Aorta (tissue), 5 donors: ENCODE results near the gene TOMM7. TPM values are rescaled to one million over a fixed set of nuclear protein-coding genes. Genes with fewer than 3 reads are reported as not detected.
A peak's percentile ranks its signal among the peaks of the same experiment; 100 is the strongest.

Experiments used
- ATAC-seq: fragments of 200-7000 bp; cut with Tn5 transposase; one replicate; pipeline ENCODE4 v1.9.1; 2022; ENCODE audit warnings: moderate library complexity; ENCODE audit not compliant: low FRiP score
- DNase-seq, 2 donors: peaks; one replicate each; pipeline ENCODE4 v3.0.0-alpha.2; 2020
- H3K27ac ChIP-seq, 2 donors: one replicate each; pipeline ENCODE4 v1.5.1; 2013; ENCODE audit warnings: low read length in 2 of 2, mild to moderate bottlenecking in 2 of 2, moderate library complexity in 2 of 2, control low read depth in 1 of 2, inconsistent platforms in 1 of 2, low read depth in 1 of 2
- H3K27me3 ChIP-seq, 2 donors: one replicate each; pipeline ENCODE4 v1.6.1; 2013; ENCODE audit warnings: control low read depth in 1 of 2, low read length in 1 of 2, mild to moderate bottlenecking in 1 of 2, moderate library complexity in 1 of 2; ENCODE audit not compliant: insufficient read depth in 2 of 2, control insufficient read depth in 1 of 2
- H3K36me3 ChIP-seq, 2 donors: one replicate each; pipeline ENCODE4 v1.6.1; 2013; ENCODE audit warnings: control low read depth in 1 of 2, low read length in 1 of 2, mild to moderate bottlenecking in 1 of 2; ENCODE audit not compliant: insufficient read depth in 2 of 2, control insufficient read depth in 1 of 2
- H3K4me1 ChIP-seq, 2 donors: one replicate each; pipeline ENCODE4 v1.6.1; 2013; ENCODE audit warnings: low read length in 2 of 2, control low read depth in 1 of 2, mild to moderate bottlenecking in 1 of 2, moderate library complexity in 1 of 2; ENCODE audit not compliant: insufficient read depth in 2 of 2, control insufficient read depth in 1 of 2
- H3K4me3 ChIP-seq, 2 donors: one replicate each; pipeline ENCODE4 v1.5.1; 2013; ENCODE audit warnings: low read length in 2 of 2, control low read depth in 1 of 2, mild to moderate bottlenecking in 1 of 2
- H3K9me3 ChIP-seq: one replicate; pipeline ENCODE4 v1.6.1; 2013; ENCODE audit warnings: mild to moderate bottlenecking, low read length; ENCODE audit not compliant: control insufficient read depth
- WGBS, 2 donors: extraction: QIAGEN DNeasy Blood & Tissue Kit; methylation state at CpG; one replicate each; pipeline ENCODE4 v1.1.7; 2013; 5-methylcytosine and 5-hydroxymethylcytosine counted together
- intact Hi-C, 2 donors: fragments of 100-400 bp; cut with DNase I; formaldehyde crosslinking; loops; one replicate each; pipeline versions ENCODE4 v1.14.2 to v1.15.0; 2022
- polyA plus RNA-seq, 2 donors: library from polyadenylated mRNA; stranded (reverse); fragments of 200-250 nt; gene quantifications; one replicate each; pipeline ENCODE4 v1.2.3, GENCODE V29; 2013
- total RNA-seq, 2 donors: library from RNA; stranded (reverse); fragmentation: NEBNext Ultra II Directional; extraction: Animal tissue kit (Norgen Biotek cat#: 25700); gene quantifications; one replicate each; pipeline ENCODE4 v1.2.1, GENCODE V29; 2021
- donor health status: healthy with polysubstance abuse.
- donor health status: Bipolar disorder and iron deficiency.
- donor health status: DM: no; HTN: no; CAD: no.
- donor health status: DM: no; HTN: no; CAD: no.
- donor health status: DM: yes; HTN: yes; CAD: no.

TOMM7 gene
- total and polyA plus RNA-seq, 4 donors = 250 to 1,149 (median 450) TPM

GRCh38 chr7:22821702-22822485, 755 bp downstream of the TOMM7 start:
- Histone ChIP-seq H3K4me3 (peak overlapping the region; percentile 85 to 94), H3K36me3 (peaks cover 0 to under 1% of the 10 kb centered on the region in 2 donors), H3K27ac (peak overlapping the region in 1 of 2 donors; percentile 26), H3K27me3 (no peaks in the 10 kb centered on the region), H3K9me3 (no peaks in the 10 kb centered on the region), H3K4me1 (peaks cover 0 to 1% of the 10 kb centered on the region in 2 donors)
- DNase-seq (peak in 1 of 2 donors; percentile 52), ATAC-seq (peak; percentile 64)
- WGBS, 2 donors = 7 to 10% methylated on average over 18 of the region's 18 CpGs
- intact Hi-C loops = loop anchor here (2.0 to 10.0 kb wide), 2 partner anchors 233 kb away; no protein-coding TSS in a partner anchor

GRCh38 chr7:22819476-22819875, 3.2 kb downstream of the TOMM7 start:
- DNase-seq = no peak
- H3K4me3 ChIP-seq = no peak overlapping the region
- intact Hi-C loops = no loop called here
- H3K27me3 ChIP-seq = no peaks in the 10 kb centered on the region
- peaks cover 3 to 6% of the 10 kb centered on the region in 2 donors for H3K36me3 ChIP-seq
- 98 to 99% methylated on average over 4 of the region's 4 CpGs for WGBS, 2 donors
- H3K9me3 ChIP-seq = no peaks in the 10 kb centered on the region
- no peak overlapping the region for H3K27ac ChIP-seq
- H3K4me1 ChIP-seq = peaks cover 0 to 1% of the 10 kb centered on the region in 2 donors
- ATAC-seq = no peak

GRCh38 chr7:22814261-22815208, 8.1 kb downstream of the TOMM7 start:
- H3K36me3 ChIP-seq = peaks cover 3 to 6% of the 10 kb centered on the region in 2 donors
- no peaks in the 10 kb centered on the region for H3K4me1 ChIP-seq
- H3K27me3 ChIP-seq = no peaks in the 10 kb centered on the region
- intact Hi-C loops = no loop called here
- no peak for ATAC-seq
- no peak for DNase-seq
- no peak overlapping the region for H3K4me3 ChIP-seq
- 91% methylated on average over 10 of the region's 10 CpGs for WGBS, 2 donors
- H3K27ac ChIP-seq = no peak overlapping the region
- H3K9me3 ChIP-seq = no peaks in the 10 kb centered on the region

GRCh38 chr7:22812353-22812752, 10.3 kb downstream of the TOMM7 start:
- H3K36me3 ChIP-seq = peaks cover 3 to 6% of the 10 kb centered on the region in 2 donors
- no peaks in the 10 kb centered on the region for H3K27me3 ChIP-seq
- no peak overlapping the region for H3K27ac ChIP-seq
- ATAC-seq = no peak
- no peaks in the 10 kb centered on the region for H3K9me3 ChIP-seq
- DNase-seq = no peak
- no peak overlapping the region for H3K4me3 ChIP-seq
- H3K4me1 ChIP-seq = no peaks in the 10 kb centered on the region
- WGBS, 2 donors = 46 to 62% methylated on average over 3 of the region's 3 CpGs
- intact Hi-C loops = no loop called here

- intact Hi-C loops = no loop called here
- H3K36me3 ChIP-seq = peaks cover 2 to 6% of the 10 kb centered on the region in 2 donors
- no peak for ATAC-seq
- DNase-seq = no peak
- H3K4me1 ChIP-seq = no peaks in the 10 kb centered on the region
- no peak overlapping the region for H3K27ac ChIP-seq
- no peaks in the 10 kb centered on the region for H3K27me3 ChIP-seq
- 74 to 85% methylated on average over 4 of the region's 4 CpGs for WGBS, 2 donors
- no peak overlapping the region for H3K4me3 ChIP-seq
- H3K9me3 ChIP-seq = no peaks in the 10 kb centered on the region
These were observed 10.8 kb downstream of the TOMM7 start for GRCh38 chr7:22811746-22812280.

GRCh38 chr7:22810843-22811242, 11.8 kb downstream of the TOMM7 start:
- no peak for ATAC-seq
- Histone ChIP-seq H3K36me3 (peaks cover 0 to 6% of the 10 kb centered on the region in 2 donors), H3K4me1 (no peaks in the 10 kb centered on the region), H3K4me3 (no peak overlapping the region), H3K9me3 (no peaks in the 10 kb centered on the region), H3K27me3 (no peaks in the 10 kb centered on the region), H3K27ac (no peak overlapping the region)
- WGBS, 2 donors = 93 to 96% methylated on average over 1 of the region's 1 CpG
- intact Hi-C loops = no loop called here
- DNase-seq = no peak

- no peaks in the 10 kb centered on the region for H3K4me1 ChIP-seq
- H3K27me3 ChIP-seq = no peaks in the 10 kb centered on the region
- peaks cover 0 to 3% of the 10 kb centered on the region in 2 donors for H3K36me3 ChIP-seq
- H3K4me3 ChIP-seq = no peak overlapping the region
- DNase-seq (no peak), ATAC-seq (no peak)
- intact Hi-C loops = no loop called here
- WGBS, 2 donors = 94 to 99% methylated on average over 4 of the region's 4 CpGs
- H3K9me3 ChIP-seq = no peaks in the 10 kb centered on the region
- H3K27ac ChIP-seq = no peak overlapping the region
These were observed 12.6 kb downstream of the TOMM7 start for GRCh38 chr7:22809902-22810642.

GRCh38 chr7:22808140-22808539, 14.5 kb downstream of the TOMM7 start:
- H3K36me3 ChIP-seq = no peaks in the 10 kb centered on the region
- no peak overlapping the region for H3K4me3 ChIP-seq
- H3K27ac ChIP-seq = no peak overlapping the region
- H3K9me3 ChIP-seq = no peaks in the 10 kb centered on the region
- intact Hi-C loops = no loop called here
- WGBS, 2 donors = 81 to 82% methylated on average over 6 of the region's 6 CpGs
- no peak for ATAC-seq
- no peaks in the 10 kb centered on the region for H3K27me3 ChIP-seq
- H3K4me1 ChIP-seq = no peaks in the 10 kb centered on the region
- no peak for DNase-seq
